Gastroesophageal sphincter (tissue), 3 donors: Measurements from ENCODE around the gene AK8.

Experiments
- POLR2A ChIP-seq, 2 donors: fragments of 450-650 bp; IDR thresholded peaks; one replicate each; pipeline ENCODE4 v1.6.1; 2017; ENCODE audit warnings: antibody characterized with exemption in 2 of 2, mild to moderate bottlenecking in 2 of 2, moderate library complexity in 1 of 2
- POLR2AphosphoS5 ChIP-seq: sonication (generic); formaldehyde crosslinking; IDR thresholded peaks from one replicate; pipeline ENCODE4 v1.6.1; 2017; ENCODE audit warnings: antibody characterized with exemption
- TF ChIP-seq, protein P1 (sequence below), 4 experiments: fragments of 200-600 bp in 2 of 4; fragments of 450-650 bp in 2 of 4; sonication (generic) in 1 of 4; IDR thresholded peaks; one replicate each; pipeline ENCODE4 v1.5.1; 2017 to 2019; ENCODE audit warnings: antibody characterized with exemption in 4 of 4, mild to moderate bottlenecking in 2 of 4, moderate library complexity in 2 of 4

DNA sequence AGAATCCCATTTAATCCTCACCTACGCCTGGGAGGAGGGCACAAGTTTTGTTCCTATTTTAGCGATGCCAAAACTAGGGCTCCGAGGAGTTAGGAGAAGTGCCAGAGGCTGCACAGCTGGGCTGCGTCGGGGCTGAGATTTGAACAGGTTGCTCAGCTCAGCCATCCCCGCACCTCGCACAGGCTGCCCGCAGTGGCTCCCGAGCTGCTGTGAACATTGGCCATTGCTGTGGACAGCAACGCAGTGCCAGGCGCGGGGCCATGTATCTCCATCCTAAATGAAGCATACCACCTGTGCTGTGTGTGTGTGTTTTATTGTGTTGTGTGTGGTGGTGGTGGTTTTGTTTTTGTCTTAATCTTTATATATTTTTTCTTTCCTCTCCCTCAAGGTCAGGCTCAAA, 52.0 kb downstream of the AK8 start:
- TF ChIP-seq POLR2A (IDR thresholded peaks at IDR 0.05): no peak
- TF ChIP-seq, protein P1, sequence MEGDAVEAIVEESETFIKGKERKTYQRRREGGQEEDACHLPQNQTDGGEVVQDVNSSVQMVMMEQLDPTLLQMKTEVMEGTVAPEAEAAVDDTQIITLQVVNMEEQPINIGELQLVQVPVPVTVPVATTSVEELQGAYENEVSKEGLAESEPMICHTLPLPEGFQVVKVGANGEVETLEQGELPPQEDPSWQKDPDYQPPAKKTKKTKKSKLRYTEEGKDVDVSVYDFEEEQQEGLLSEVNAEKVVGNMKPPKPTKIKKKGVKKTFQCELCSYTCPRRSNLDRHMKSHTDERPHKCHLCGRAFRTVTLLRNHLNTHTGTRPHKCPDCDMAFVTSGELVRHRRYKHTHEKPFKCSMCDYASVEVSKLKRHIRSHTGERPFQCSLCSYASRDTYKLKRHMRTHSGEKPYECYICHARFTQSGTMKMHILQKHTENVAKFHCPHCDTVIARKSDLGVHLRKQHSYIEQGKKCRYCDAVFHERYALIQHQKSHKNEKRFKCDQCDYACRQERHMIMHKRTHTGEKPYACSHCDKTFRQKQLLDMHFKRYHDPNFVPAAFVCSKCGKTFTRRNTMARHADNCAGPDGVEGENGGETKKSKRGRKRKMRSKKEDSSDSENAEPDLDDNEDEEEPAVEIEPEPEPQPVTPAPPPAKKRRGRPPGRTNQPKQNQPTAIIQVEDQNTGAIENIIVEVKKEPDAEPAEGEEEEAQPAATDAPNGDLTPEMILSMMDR (IDR thresholded peaks at IDR 0.05): no peak
- TF ChIP-seq POLR2AphosphoS5: no peak
